GM18870 (cell line): ENCODE measurements around the gene SSTR4.
"Not testable (repeated sequence)": the region's sequence is repeated elsewhere in the genome, so short reads cannot be mapped to it uniquely, and the experiment has no call there.

Experiments
- ATAC-seq: cut with Tn5 transposase; IDR thresholded peaks from one replicate; pipeline ENCODE4 v1.9.1; 2021; ENCODE audit warnings: moderate library complexity; ENCODE audit not compliant: unreplicated experiment

SSTR4 gene

GRCh38 chr20:23018432-23018831 lies 16.7 kb upstream of the SSTR4 start:
- peak; percentile 72 for ATAC-seq

DNA sequence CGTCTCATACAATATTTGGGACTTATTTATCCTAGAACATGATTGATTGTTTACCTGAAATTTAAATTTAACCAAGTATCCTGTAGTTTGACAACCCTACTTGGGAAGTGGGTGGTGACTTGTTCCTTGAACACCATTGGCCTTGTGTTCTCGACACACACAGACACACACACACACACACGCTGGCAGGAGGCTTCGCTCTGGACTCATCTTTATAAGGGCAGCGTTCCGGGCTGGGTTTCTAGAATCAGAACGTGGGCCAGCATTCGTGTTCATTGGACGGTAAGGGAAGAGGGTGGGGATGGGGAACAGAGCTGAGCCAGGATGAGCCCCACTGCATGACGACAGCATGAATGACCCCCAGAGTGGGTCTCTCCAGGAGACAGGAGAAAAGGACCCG lies 16.2 kb upstream of the SSTR4 start:
- ATAC-seq: no peak

- no peak for ATAC-seq
These were observed 15.7 kb upstream of the SSTR4 start for GRCh38 chr20:23019403-23019802.

- no peak for ATAC-seq
These were observed 14.7 kb upstream of the SSTR4 start for GRCh38 chr20:23020230-23021018.

DNA sequence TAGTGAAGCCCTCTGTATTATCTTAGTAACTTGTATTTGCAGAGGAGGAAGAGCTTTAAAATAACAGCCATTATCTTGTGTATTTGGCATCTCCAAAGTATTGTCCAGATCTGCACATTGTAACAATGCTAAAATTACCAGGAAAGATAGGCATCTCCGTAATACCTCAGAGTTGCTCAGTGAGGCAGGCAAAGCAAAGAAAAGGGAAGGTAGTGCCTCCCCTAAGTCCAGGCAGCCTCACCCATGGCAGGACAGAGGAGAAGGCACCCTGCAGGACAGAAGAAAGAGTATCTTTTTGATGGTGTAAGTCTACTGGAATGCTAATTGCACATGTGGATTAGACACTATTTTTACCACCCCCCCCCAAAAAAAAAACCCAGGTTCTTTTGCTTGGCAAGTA lies 13.6 kb upstream of the SSTR4 start:
- ATAC-seq: no peak

GRCh38 chr20:23021951-23022350 lies 13.2 kb upstream of the SSTR4 start:
- ATAC-seq: no peak

DNA sequence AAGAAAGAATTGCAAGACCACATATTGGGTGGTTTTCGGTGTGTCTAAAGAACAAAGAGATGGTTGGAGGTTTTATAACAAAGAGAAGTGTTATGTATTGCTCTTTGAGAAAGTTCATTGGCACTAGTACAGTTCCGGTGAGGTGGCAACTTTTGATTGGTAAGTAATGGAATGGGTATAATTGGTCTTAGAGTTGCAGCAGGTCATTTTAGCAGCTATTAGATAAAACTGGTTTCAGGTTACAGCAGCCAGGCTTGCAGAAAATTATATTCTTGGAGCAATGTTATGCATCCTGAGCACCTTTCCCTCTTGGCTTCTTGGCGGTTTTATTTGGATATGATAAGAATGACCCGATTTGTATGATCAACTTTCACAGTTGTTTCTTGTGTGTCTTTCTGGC lies 12.3 kb upstream of the SSTR4 start:
- ATAC-seq: no peak

- ATAC-seq: no peak
These were observed 11.4 kb upstream of the SSTR4 start for GRCh38 chr20:23023621-23024177.

GRCh38 chr20:23024701-23025100 lies 10.4 kb upstream of the SSTR4 start:
- ATAC-seq: no peak

GRCh38 chr20:23025503-23025902 lies 9.6 kb upstream of the SSTR4 start:
- not testable (repeated sequence) for ATAC-seq

GRCh38 chr20:23027721-23028120 lies 7.4 kb upstream of the SSTR4 start:
- no peak for ATAC-seq

- no peak for ATAC-seq
These were observed 6.7 kb upstream of the SSTR4 start for GRCh38 chr20:23028392-23028791.

- ATAC-seq: no peak
These were observed 5.8 kb upstream of the SSTR4 start for GRCh38 chr20:23029324-23029723.

GRCh38 chr20:23031346-23031745 lies 3.8 kb upstream of the SSTR4 start:
- no peak for ATAC-seq

DNA sequence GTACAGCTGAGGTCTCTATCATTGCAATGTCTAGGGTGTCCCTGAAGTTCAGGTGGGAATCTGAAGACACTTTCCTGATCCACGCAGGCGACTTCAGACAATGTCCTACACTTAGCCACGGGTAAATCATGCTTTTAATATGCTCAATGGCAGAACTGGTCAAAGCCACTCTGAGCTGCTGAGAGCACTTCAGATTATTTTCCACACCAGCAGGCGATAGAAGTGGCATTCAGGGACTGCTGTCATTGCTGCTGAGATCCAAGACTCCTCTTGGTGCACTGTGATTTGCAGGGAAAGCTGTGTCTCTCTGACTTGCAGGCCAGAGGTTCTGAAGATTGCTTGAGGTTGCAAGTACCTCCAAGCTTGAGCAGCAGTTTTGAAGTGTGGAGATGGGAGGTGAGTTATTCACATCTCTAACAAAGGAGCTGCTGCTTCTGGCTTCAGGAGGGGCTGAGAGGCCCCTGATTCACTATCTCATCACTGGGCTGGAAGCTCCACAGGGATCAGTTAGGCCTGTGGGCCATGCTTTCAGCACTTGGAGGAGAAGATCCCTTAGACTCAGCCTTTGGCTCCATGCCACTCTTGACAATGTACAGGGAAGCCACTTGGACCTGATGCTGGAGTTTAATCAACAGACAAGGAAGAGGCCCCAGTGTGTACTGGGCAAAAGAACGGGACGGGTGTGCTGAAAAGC lies 2.9 kb upstream of the SSTR4 start:
- no peak for ATAC-seq

DNA sequence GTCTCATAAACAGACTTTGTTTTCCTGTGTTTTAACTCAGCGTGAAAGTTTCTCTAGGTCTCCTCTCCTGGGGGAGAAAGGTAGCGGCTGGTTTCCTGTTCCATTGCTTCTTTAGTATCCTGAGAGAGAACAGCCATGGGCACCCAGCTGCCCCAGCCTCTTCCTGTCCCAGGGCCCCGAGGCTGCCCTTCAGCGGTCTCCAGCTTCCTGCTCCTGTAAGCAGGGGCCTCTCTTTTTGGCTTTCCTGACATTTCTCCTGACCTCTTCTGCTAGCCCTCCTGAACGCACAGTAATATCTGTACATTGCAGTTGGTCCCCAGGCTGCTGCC lies 2.4 kb upstream of the SSTR4 start:
- ATAC-seq: no peak

DNA sequence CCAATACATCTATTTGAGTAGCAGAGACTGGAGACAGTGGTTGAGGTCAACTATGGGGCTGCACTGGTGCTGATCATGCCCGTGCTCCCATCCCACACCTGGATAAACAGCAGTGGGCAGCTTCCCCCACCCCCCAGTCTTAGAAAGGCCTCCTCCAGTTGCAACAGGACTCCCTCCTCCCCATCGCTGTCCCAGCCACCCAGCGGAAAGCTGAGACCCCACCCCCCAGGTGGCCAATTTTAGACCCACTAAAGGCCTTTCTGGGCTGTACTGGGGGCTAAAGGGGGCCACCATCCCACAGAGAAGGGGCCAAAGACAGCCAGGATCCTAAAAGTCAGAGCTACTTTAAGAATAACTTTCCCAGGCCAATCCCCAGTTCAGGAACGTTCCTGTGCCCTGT lies 1.2 kb upstream of the SSTR4 start:
- no peak for ATAC-seq

DNA sequence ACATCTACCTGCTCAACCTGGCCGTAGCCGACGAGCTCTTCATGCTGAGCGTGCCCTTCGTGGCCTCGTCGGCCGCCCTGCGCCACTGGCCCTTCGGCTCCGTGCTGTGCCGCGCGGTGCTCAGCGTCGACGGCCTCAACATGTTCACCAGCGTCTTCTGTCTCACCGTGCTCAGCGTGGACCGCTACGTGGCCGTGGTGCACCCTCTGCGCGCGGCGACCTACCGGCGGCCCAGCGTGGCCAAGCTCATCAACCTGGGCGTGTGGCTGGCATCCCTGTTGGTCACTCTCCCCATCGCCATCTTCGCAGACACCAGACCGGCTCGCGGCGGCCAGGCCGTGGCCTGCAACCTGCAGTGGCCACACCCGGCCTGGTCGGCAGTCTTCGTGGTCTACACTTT lies 619 bp downstream of the SSTR4 start:
- ATAC-seq: no peak

DNA sequence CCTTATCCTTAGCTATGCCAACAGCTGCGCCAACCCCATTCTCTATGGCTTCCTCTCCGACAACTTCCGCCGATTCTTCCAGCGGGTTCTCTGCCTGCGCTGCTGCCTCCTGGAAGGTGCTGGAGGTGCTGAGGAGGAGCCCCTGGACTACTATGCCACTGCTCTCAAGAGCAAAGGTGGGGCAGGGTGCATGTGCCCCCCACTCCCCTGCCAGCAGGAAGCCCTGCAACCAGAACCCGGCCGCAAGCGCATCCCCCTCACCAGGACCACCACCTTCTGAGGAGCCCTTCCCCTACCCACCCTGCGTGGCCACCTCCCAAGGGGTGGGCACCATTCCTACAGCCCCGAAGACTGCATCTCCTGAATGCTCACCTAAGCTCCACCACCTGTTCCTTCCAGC lies 1.3 kb downstream of the SSTR4 start:
- ATAC-seq: no peak

DNA sequence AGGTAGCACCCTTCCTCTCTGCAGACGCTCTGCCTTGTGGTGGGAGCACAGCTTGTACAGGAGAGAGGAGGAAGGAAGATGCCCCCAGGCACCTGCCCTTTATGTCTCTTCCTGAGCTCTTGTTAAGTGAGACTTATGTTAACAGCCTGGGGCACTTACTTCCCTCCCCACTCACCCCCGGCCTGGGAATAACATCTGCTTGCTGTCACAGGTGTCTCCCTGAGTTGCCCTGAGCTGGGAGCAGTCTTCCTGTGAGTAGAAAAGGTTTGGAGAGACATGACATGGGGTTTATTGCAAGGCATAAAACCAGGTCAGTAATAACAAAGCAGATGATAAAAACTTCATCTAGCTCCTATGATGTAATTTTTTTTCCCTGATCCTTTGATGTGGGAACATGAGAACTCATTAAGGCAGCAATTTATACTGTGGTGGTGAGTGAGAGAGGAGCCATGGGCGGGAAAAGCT lies 1.9 kb downstream of the SSTR4 start:
- ATAC-seq: no peak

DNA sequence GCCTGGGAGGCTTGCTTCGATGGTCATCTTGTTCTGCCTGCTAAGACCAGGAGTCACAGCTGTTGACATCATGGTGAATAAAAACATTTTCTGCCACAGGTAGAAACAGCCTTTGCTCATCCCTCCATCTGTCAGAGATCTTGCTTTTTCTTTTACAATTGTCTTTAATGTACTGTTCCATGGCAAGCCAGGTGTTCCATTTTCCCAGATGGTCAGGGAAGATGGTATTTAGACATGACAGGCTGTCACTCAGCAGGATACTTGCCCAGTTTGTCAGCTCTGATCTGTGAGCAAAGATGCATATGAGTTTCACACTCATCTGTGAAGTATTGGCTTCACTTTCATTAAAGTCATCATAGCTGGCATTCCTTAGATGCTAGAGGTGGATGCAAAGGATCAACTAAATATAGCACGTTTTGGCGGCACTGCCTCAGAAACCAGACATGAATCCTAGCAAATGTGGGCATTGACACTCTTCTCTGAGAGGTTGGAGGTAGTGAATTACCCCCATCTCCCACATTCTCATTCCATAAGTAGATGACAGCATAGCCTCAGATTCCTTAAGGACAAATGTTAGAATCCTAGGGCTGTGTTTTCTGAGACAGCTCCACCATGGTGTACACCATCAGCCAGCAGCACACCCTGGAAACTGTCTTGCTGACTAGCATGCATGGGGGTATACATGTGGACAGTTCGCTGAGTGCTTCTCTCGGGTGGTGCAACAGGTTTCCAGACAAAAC lies 4.2 kb downstream of the SSTR4 start:
- no peak for ATAC-seq
